IPS DF 6.9 (cell line): Measurements from ENCODE around the gene HES2.
"Not testable (repeated sequence)": the region's sequence is repeated elsewhere in the genome, so short reads cannot be mapped to it uniquely, and the experiment has no call there.

Source experiments
- DNase-seq: peaks from one replicate; pipeline ENCODE4 v3.0.0-alpha.2; 2013; ENCODE audit warnings: low read depth, low spot score
- H3K27ac ChIP-seq: one replicate; pipeline ENCODE4 v1.5.1; 2013; ENCODE audit warnings: low read length, control low read depth
- H3K27me3 ChIP-seq: 2 replicates; pipeline ENCODE4 v1.6.1; 2013; ENCODE audit warnings: mild to moderate bottlenecking, low read length; ENCODE audit not compliant: control insufficient read depth, insufficient read depth
- H3K36me3 ChIP-seq: 2 replicates; pipeline ENCODE4 v1.6.1; 2013; ENCODE audit warnings: low read length; ENCODE audit not compliant: control insufficient read depth, insufficient read depth
- H3K4me1 ChIP-seq: 2 replicates; pipeline ENCODE4 v1.6.1; 2013; ENCODE audit warnings: low read length; ENCODE audit not compliant: control insufficient read depth, insufficient read depth
- H3K4me3 ChIP-seq: 2 replicates; pipeline ENCODE4 v1.5.1; 2013; ENCODE audit warnings: mild to moderate bottlenecking, low read length
- H3K9me3 ChIP-seq: 2 replicates; pipeline ENCODE4 v1.6.1; 2013; ENCODE audit warnings: low read length, inconsistent platforms; ENCODE audit not compliant: control insufficient read depth, insufficient read depth
- WGBS: extraction: QIAGEN DNeasy Blood & Tissue Kit; methylation state at CpG from one replicate; pipeline ENCODE4 v1.1.7; 2013; ENCODE audit warnings: mixed read lengths, missing lambda C conversion rate; ENCODE audit not compliant: insufficient read length, insufficient coverage; 5-methylcytosine and 5-hydroxymethylcytosine counted together

HES2 gene

GRCh38 chr1:6397844-6398441, 21.8 kb downstream of the HES2 start:
- Histone ChIP-seq H3K36me3 (no peaks in the 10 kb centered on the region), H3K27me3 (no peaks in the 10 kb centered on the region), H3K4me3 (no peak overlapping the region), H3K9me3 (no peaks in the 10 kb centered on the region), H3K27ac (no peak overlapping the region), H3K4me1 (no peaks in the 10 kb centered on the region)
- DNase-seq = no peak
- no CpG with 5 or more reads among the region's 10 CpGs for WGBS

- Histone ChIP-seq H3K4me1 (peaks cover 1% of the 10 kb centered on the region; the same call in 1 of the 2 replicates), H3K9me3 (no peaks in the 10 kb centered on the region), H3K4me3 (no peak overlapping the region), H3K36me3 (no peaks in the 10 kb centered on the region), H3K27me3 (no peaks in the 10 kb centered on the region), H3K27ac (no peak overlapping the region)
- DNase-seq = no peak
These were observed 22.7 kb downstream of the HES2 start for GRCh38 chr1:6396998-6397397.

GRCh38 chr1:6395781-6396244, 23.9 kb downstream of the HES2 start:
- not testable (repeated sequence) for H3K4me3 ChIP-seq, H3K36me3 ChIP-seq, H3K27ac ChIP-seq, H3K27me3 ChIP-seq, DNase-seq, H3K9me3 ChIP-seq, H3K4me1 ChIP-seq
- no CpG with 5 or more reads among the region's 34 CpGs for WGBS

GRCh38 chr1:6395130-6395529, 24.6 kb downstream of the HES2 start:
- not testable (repeated sequence) for H3K9me3 ChIP-seq, H3K36me3 ChIP-seq, DNase-seq, H3K27ac ChIP-seq, H3K4me3 ChIP-seq, H3K27me3 ChIP-seq, H3K4me1 ChIP-seq
- no CpG with 5 or more reads among the region's 8 CpGs for WGBS

GRCh38 chr1:6393400-6394187, 26.1 kb downstream of the HES2 start, which contains the start of gene ACOT7:
Gene ACOT7, minus strand, starts transcription at chr1:6393767. Its CDS starts 368 bp downstream, at chr1:6393399.
- Histone ChIP-seq H3K4me3 (peak within 1 kb of the TSS; percentile 93), H3K4me1 (peaks cover 1% of the 10 kb centered on the region; the same call in 1 of the 2 replicates), H3K27ac (no peak within 1 kb of the TSS), H3K36me3 (no peaks in the 10 kb centered on the region), H3K27me3 (no peaks in the 10 kb centered on the region), H3K9me3 (no peaks in the 10 kb centered on the region)
- no peak for DNase-seq
- WGBS = no CpG with 5 or more reads among the region's 87 CpGs

GRCh38 chr1:6392809-6393399, 26.8 kb downstream of the HES2 start:
- no peak overlapping the region for H3K27ac ChIP-seq
- H3K4me3 ChIP-seq = peak overlapping the region; percentile 93
- WGBS = no CpG with 5 or more reads among the region's 83 CpGs
- DNase-seq = no peak
- H3K36me3 ChIP-seq = no peaks in the 10 kb centered on the region
- no peaks in the 10 kb centered on the region for H3K9me3 ChIP-seq
- no peaks in the 10 kb centered on the region for H3K27me3 ChIP-seq
- peaks cover 1% of the 10 kb centered on the region; the same call in 1 of the 2 replicates for H3K4me1 ChIP-seq

- H3K4me3 ChIP-seq = peak overlapping the region; percentile 93; the same call in 1 of the 2 replicates
- no peak for DNase-seq
- WGBS = no CpG with 5 or more reads among the region's 16 CpGs
- no peaks in the 10 kb centered on the region for H3K36me3 ChIP-seq
- peaks cover 4% of the 10 kb centered on the region for H3K4me1 ChIP-seq
- H3K9me3 ChIP-seq = no peaks in the 10 kb centered on the region
- H3K27me3 ChIP-seq = no peaks in the 10 kb centered on the region
- no peak overlapping the region for H3K27ac ChIP-seq
These were observed 27.5 kb downstream of the HES2 start for GRCh38 chr1:6391951-6392808.

- H3K36me3 ChIP-seq = no peaks in the 10 kb centered on the region
- no CpG with 5 or more reads among the region's 9 CpGs for WGBS
These were observed 29.7 kb downstream of the HES2 start for GRCh38 chr1:6389971-6390370.

GRCh38 chr1:6386371-6386949, 33.3 kb downstream of the HES2 start:
- H3K9me3 ChIP-seq = no peaks in the 10 kb centered on the region
- peaks cover 12% of the 10 kb centered on the region for H3K4me1 ChIP-seq
- H3K27me3 ChIP-seq = no peaks in the 10 kb centered on the region
- no peak overlapping the region for H3K4me3 ChIP-seq
- DNase-seq = no peak
- no peak overlapping the region for H3K27ac ChIP-seq
- WGBS = 100% methylated on average over 2 of the region's 10 CpGs
- no peaks in the 10 kb centered on the region for H3K36me3 ChIP-seq

More at GRCh38 chr1:6389971-6390370, 29.7 kb downstream of the HES2 start:
- no peak for DNase-seq
- H3K27me3 ChIP-seq = no peaks in the 10 kb centered on the region
- no peak overlapping the region for H3K4me3 ChIP-seq
- H3K9me3 ChIP-seq = no peaks in the 10 kb centered on the region
- peaks cover 12% of the 10 kb centered on the region for H3K4me1 ChIP-seq
- no peak overlapping the region for H3K27ac ChIP-seq
